SK-MEL-5 (cell line): Measurements from ENCODE around the gene HOXB3. TPM values are rescaled to one million over a fixed set of nuclear protein-coding genes. Genes with fewer than 3 reads are reported as not detected.

Experiments used
- DNase-seq: peaks from one replicate; pipeline ENCODE4 v3.0.0-alpha.2; 2016; ENCODE audit warnings: low read depth, low spot score
- in situ Hi-C: cut with HindIII; loops from 2 replicates; pipeline ENCODE4 v1.10.0; 2016; ENCODE audit warnings: low sequenced_read_pairs, high pct_unique_total_duplicates, low pct_unique_long_range_greater_than_20kb
- total RNA-seq: library from RNA; depleted of rRNA; stranded (reverse); fragments of >200 nt; shearing (Covaris generic); gene quantifications from 2 replicates; pipeline ENCODE4 v1.2.3, GENCODE V29; 2014

HOXB3 gene
- total RNA-seq, 1 experiment from 2014 or later, result 1.1 TPM

DNA sequence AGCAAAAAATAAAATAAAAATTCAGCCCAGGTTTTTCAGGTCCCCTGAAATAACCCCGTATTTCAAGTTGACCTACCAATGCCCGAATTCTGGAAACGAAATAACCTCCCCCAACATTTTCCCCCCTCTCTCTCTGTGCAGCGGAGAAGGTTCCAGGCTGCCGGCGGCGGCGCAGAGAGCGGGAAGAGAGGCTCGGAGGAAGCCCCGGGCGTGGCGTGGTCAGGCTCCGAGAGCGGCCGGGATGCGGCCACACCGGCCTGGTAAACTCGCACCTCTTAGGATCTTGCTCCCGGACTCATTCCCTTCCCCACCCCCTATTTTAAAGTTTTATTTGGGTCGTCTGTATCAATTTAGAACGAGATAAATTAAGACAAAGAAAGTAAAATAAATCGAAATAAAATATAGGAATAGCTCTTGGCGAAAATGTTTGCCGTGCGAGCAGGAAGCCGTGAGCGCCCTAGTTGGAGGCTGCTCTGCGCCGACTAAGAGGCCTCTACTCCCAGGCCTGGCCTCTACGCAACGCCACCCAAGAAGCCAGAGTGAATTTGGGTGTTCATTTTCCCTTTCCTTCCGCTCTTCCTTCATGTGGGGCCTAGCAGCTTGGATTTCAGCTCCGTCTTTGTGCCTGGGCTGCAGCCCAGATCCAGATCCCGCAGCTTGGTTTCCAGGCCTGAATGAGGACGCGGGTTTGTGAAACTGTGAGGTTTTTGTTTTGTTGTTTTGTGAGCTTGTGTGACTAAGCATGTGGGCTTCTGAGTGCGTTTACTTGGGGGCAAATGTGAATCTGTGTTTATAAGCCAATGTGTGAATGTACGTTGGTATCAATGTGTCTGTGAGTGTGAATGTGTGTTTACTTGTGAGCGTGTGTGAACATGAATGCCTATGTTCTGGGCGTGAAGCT is 16.2 kb upstream of the HOXB3 start:
- DNase-seq, result no peak
- in situ Hi-C loops, result no loop called here

DNA sequence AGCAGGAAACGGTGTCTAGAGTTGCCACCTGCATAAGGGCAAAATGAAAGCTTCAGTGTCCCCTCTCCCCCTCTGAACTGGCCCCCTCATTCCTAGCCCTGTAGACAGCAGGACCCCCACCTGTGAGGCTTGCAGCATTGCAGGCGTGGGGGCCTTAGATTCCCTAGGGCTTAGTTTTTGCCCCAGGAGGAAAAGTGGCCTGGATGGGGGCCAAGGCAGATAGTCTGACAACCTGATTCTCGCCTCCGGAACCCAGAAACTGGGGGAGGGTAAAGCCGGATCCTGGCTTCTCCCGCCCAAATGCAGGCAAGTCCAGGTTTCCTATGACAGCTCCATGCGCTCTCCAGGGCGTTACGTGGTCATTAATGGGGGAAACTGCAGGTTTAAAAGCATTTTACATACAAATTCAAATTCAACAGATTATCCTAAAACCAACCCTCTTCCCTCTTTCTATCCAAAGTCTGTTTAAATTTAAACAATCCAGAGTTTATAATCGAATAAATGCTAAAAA is 15.4 kb upstream of the HOXB3 start:
- no peak for DNase-seq
- in situ Hi-C loops, result no loop called here

DNA sequence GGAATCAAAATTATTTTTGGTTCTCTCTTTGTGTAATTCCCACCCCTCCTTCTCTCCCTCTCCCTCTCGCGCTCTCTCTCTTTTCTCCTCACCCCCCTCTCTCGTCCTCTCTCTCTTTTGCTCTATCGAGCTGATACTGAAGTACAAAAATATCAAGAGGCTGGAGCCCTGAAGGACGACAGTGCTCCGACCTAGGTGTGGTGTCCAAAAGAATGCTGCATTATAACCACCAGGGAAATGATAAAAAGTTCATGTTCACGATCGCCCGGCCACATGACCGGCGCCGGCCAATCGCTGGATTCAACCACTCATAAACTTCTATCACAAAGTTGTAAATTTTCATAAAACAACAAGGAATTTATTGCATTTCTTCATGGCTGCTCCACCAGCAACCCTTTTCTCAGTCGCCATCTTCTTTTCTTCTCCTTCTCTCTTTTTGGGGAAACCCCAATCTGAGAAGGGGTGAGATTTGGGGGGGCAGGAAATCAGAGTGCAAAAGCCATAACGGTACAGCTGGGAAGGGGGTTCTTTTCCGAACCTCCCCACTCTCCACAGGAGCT is 14.8 kb upstream of the HOXB3 start, which contains the start of gene HOXB6:
TSS of gene HOXB6 (minus strand) at position 217 of the 560 bp plus-strand sequence. CDS start 6,836 bp downstream, outside the sequence.
- peak; percentile 58 for DNase-seq
- in situ Hi-C loops, result no loop called here

DNA sequence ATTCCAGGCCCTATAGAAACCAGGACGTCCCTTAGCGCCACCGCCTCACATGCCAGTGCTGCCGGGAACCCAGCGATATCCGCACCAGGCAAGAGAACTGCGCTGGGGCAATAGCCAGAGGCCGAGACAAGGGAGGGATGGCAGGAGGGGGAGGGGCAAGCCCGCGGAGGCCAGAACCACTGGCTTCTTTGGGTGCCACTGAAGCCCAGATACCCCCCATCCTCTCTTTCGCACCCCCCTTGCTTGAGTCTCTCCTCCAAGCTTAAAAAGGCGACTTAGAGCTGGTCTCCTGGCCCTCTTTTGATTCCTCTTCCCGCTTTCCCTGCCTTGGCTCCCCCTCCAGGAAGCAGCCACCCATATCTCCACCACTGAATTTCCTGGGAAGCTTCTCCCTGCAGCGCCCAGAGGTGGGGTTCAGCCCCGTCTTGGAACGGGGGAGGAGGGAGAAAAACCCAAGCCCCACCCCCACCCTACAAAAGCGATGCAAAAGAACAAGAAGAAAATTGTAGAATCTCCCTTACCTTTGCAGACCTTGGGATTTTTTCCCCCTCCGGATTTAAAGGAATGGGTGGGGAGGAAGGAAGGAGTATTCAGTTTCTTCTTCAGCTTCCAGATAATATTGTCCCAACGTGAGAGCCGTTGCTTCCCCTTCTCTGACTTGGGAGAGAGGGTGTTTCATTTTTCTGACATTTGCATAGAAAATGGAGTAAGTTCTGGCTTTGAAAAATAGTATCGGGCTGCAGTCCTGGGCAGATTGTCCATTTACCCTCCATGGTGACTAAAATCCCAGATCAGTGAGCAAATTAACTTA is 14.1 kb upstream of the HOXB3 start:
- in situ Hi-C loops, result no loop called here
- peak; percentile 78 for DNase-seq

DNA sequence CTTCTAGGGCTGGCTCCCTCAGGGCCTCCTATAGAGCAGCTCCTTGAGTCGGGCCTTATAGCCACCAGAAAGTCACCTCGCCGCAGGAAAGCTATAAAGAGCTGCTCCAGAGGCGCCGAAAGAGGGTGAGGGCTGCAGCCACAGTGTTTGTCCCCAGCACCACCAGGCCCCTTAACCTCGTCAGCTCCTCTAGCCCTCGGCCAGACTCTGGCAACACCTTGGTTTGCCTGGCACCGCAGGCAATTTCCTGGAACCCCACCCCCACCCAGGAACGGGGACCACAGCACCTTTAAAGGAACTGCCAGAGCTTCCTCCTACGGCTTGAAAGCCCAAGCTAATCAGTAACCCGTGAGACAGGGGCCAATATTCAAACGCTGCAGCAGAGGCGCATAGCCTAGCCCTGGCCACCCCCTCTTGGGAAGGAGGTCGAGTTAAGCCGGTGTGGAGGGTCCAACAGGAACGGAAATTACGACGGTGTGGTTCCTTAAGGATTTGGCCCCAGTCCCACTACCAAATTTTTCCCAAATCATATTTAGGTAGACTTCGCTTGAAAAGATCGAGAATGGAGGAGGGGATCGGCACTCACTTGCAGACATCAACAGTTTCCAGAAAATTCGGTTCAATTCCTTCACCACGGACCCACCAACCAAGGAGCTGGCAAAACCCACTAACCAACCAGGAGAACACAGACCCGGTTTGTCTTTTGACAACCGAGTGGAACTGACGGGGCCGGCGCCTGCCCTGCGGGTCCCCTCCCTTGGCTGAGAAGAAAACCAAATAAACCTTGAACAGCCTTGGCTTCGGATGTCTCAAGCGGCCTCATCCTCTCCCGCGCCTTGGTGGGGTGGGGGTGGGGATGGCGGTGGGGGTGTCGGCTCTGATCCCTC is 11.7 kb upstream of the HOXB3 start:
- in situ Hi-C loops, result no loop called here
- no peak for DNase-seq

DNA sequence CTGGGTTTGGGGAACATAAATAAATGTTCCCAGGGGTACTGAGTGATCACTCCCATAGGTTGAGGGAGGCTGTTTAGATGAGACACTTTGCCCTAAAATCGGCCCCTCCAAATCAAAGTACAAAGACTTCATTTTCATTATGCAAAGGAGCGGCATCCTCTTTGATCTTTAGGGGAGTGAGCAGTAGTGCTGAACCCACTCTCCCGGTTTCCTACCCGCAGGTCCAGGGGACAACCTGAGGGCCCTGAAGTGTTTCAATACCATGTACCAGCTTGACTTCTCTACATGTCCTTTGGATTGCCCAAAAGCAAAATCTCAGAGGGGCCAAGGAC is 11.1 kb upstream of the HOXB3 start:
- in situ Hi-C loops, result no loop called here
- no peak for DNase-seq

DNA sequence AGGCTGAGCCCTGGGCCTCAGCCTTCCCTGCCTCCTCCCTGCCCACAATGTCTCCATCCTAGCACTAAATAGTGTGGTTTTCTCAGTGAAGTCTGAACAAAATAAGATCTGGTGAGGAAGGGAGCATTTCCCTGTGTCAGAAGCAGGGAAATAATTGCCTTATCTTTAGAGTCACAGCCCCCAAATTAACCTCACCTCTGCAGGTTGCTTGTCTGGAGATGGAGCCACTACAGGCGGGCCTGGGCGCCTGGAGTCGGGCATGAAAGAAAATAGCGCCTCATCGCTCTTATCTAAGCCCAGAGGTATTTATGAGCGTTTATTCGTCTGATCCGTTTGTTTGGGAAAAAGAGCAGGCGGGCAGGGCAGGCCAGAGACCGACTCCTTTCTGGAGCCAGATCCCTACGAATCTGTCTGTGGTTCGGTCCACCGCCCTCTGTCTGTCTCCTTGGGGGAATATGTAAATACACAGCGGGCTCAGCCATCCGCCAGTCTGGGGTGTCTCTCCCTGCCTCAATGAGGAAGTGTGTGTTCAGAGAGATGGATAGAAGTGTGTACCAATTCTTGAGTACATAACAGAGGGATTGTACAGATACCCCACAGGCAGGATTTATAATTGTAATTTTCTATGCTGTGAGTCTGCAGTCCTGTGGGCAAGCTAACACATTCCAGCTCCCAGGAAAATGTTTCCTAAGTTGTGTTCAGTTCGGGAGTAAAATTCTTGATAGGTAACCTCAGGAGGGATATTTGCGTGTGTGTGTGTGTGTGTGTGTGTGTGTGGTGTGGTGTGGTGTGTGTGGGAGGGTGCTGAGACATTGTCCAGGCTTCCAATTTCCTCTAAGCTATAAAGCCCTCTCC is 10.4 kb upstream of the HOXB3 start:
- in situ Hi-C loops, result no loop called here
- DNase-seq, result no peak

DNA sequence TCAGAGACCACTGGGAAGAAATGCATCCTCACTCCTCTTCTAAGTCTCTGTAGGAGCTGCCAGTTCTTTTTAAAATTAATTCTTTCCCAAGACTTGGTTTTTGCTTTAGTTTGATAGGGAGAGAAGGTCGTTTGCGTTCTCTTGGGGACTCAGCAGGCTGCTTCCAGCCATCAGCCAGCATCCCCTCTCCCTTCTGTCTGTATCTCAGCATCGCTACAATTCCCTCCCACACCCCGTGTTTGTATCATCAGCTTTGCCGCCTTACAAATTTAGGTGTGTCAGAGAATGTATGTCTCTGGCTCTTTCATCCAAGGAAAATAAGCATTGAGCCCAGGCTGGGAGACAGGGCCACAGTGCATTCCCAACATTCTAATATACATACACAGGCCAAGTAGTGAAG is 9.3 kb upstream of the HOXB3 start:
- in situ Hi-C loops, result no loop called here
- DNase-seq, result no peak

DNA sequence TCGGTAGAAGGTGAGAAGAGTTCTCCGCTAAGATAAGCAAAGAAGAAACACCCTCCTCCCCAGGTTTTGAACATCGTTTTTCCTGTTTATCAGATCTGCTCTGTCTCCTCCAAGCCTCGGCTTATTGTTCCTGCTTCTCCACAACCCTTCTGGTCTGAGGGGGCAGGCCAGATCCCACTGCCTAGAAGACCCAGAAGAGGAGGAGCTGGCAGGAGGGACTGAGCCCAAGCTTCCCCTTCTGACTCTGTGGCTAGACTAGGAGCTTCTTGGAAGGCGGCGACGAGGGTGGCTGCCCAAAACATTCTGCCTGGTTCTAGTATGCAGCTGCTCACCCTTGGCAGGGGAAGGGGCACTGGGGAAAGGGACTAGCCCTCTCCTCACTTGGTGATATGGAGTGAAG is 8.7 kb upstream of the HOXB3 start:
- in situ Hi-C loops, result no loop called here
- DNase-seq, result no peak

DNA sequence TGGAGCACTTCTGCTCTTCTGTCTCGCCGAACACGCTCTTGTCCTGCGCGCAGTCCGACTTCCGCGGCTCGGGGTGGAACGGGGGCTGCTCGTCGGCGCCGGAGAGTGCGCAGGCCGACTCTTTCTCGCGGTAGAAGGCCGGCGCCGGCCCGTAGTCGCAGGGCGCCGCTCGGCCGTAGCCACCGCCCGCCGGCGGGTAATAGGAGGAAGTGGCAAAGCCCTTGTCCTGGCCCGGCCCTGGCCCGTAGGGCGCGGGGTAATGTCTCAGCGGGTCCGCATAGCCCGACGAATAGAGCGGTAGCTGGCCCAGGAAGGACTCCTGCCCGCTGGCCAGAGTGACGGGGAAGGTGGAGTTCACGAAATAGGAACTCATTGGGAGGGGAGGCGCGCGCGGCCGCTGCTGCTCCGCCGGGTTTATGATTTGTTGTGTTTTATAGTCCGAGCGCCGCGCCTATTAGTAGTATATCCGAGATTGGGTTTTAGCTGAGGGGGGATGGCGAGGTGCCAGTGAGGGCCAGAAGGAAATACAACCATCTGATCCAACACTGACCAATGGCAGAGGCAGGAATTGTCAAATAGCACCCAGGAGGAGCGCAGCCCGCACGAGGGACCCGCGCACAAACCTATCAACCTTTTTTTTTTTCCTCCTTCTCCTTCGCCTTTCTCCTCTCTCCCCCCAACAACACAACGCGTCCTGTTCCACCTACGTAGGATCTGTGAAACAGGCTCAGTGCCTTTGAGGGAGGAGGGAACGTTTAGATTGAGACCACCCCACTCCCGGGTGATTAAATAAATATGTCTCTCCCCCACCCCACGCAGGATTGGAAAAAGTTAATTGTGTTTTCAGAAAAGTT is 8.0 kb upstream of the HOXB3 start:
- in situ Hi-C loops, result no loop called here

DNA sequence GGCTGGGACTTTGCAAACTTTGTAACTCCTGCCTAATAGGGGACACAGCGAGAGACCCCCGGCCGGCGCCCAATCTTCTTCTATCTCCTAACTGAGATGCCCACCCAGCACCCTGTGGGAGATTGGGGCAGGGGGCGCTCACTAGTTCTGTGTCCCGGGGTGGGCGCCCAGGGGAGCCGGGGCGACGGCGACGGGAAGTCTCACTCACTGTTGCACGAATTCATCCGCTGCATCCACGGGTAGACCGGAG is 7.4 kb upstream of the HOXB3 start:
- in situ Hi-C loops, result no loop called here
- DNase-seq, result no peak

More for the DNA sequence above, 8.0 kb upstream of the HOXB3 start:
- no peak for DNase-seq

DNA sequence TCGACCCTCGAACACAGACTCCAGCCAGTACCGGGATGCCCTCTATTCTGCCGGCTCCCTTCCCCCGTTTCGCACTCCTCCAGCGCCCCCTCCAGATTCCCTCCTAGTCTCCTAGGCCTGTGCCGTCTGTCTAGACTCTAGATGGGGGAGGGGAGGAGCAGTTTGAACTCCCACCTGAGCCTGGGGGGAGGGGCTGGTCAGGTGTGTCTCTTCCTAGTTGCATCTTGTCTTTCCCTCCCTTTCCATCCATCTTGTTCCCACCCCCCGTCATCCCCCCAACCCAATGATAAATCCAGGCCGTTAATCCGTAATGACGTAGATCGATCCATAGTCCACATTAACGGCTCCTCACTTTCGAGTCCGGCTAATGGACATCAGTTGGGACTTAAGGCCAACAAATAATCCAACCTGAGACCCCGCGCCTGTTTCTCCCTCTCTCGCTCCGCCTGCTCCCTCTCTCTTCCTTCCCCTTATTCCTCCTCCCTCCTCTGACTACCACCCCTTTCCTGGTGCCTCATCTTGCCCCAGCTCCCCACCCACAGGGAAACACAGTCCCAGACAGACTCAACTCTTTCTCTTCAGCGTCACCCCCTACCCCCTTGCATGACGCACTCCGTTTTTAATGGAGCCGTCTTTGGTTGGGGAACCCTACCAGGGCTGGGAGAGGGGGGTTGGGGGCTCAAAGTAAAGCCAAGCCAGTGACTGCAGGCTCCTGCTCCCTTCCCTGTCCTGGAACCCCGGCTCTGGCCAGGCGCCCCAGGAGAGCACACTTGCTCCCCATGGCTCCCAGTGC is 6.9 kb upstream of the HOXB3 start:
- in situ Hi-C loops, result no loop called here
- DNase-seq, result no peak

DNA sequence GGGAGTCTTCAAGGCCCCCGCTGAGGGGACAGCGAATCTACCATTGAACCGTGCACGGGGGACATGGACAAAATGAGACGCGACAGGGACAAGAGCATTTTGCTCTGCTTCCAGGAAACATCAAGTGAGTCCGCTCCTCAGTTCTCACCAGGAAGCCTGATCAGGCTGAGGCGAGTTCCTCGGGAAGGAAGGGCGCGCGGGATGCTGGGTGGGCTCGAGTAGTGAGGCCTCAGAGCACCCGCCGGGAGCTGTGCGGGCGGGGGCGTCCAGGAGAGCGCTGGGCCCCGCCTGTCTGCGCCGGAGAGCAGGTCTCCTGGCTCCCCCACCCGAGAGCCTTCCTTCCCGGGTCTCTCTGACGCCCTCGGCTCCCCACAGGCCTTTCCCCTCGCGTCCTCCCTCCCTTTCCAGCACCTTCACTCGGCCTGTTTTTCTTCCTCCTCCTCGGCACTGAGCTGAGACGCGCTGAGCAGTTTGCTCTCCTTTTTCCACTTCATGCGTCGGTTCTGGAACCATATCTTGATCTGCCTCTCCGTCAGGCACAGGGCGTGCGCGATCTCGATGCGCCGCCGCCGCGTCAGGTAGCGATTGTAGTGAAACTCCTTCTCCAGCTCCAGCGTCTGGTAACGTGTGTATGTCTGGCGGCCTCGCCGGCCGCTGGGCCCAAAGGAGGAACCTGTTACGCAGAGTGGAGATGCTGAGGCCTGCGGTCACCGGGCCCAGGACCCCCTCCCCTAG is 6.1 kb upstream of the HOXB3 start:
- DNase-seq, result no peak
- in situ Hi-C loops, result no loop called here

DNA sequence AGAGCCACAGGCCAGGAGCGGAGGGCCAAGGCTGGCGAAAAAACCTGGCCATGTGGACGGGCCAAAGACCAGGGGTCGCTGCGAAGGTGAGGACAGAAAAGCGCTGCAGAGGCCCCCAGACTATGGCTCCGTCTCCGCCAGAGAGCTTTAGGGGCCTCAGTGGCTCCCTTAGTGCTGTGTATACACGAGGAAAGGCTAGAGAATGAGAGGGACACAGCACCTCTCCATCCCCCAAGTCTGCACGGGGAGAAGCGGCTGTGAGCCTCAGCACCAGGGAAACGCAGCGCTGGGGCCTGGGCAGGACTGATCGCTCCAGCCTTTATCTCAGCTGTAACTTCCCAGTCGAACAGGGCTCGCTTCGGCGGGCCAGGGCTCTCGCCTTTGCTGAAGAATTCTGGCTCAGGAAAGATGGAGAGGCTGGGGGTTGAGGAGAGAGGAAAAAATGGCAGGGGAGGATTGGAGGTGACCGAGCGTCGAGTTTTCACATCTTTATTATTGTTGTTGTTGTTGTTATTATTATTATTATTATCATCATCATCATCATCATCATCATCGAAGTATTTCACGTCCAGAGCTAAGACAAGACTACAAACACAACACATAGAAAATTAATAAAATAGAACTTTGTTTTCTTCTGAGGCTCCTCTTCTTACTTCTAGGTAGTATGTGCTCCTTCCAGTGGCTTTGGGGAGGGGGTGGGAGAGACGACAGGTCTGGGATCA is 5.4 kb upstream of the HOXB3 start:
- in situ Hi-C loops, result no loop called here
- no peak for DNase-seq
